Heart left ventricle (tissue), 13 donors: ENCODE measurements around the gene HES1.

Experiments
- POLR2A ChIP-seq, 2 donors: fragments of 450-650 bp; IDR thresholded peaks; one replicate each; pipeline ENCODE4 v1.6.1; 2017; ENCODE audit warnings: antibody characterized with exemption in 2 of 2, mild to moderate bottlenecking in 2 of 2, moderate library complexity in 2 of 2
- TF ChIP-seq, protein P1 (sequence below), 12 donors: fragments of 200-600 bp; sonication (generic) in 4 of 12; IDR thresholded peaks; one replicate each; pipeline versions ENCODE4 v1.5.0 to v1.8.0; 2018 to 2022; ENCODE audit warnings: antibody characterized with exemption in 12 of 12, mild to moderate bottlenecking in 5 of 12
- donor health status: ischemic (EF 13 %, LVEDD 7.1; RV severe dilation, severe dysfunction).
- donor health status: DM: no; HTN: yes; CAD: no.
- donor health status: DM: no; HTN: no; CAD: no.
- donor health status: ischemic (EF 25% LVEDD 6.9; RV normal size, moderate dysfunction).
- donor health status: ischemic (EF 25% LVEDD 5.7; RV mildly dilated, moderate dysfunction).
- donor health status: ischemic (EF 35%, LVEDD 5.7; RV mildly dilated, moderate dysfunction).
- donor health status: nonischemic (EF 11% LVEDD 7.7; RV severe dilation, severe dysfunction).
- donor health status: DM: yes; HTN: yes; CAD: no.
- donor health status: PGD.
- donor health status: ischemic (EF 29% LVEDD 5.4; RV normal size, mild dysfunction).
- donor health status: nonischemic (EF 23%, LVEDD 6.1; RV moderate dilation, normal function).

DNA sequence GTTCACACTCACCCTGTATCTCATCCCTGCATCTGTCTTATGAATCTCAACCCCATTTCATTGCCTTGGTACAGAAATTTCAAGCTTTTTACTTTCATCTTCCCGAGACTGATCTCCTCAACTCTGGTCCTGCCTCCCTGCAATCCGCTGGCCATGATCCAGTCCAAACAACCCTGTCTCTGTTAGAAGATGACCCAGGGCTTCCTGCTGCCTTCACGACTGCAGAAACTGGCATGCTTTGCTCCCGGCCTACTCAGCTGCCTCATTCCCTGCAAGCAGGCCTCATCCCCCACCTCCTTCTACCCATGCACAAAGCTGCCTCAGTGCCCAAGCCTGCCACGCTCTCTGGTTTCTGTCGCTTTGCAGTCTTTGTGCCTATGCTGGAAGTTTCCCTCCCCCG lies 12.4 kb downstream of the HES1 start:
- TF ChIP-seq, protein P1, sequence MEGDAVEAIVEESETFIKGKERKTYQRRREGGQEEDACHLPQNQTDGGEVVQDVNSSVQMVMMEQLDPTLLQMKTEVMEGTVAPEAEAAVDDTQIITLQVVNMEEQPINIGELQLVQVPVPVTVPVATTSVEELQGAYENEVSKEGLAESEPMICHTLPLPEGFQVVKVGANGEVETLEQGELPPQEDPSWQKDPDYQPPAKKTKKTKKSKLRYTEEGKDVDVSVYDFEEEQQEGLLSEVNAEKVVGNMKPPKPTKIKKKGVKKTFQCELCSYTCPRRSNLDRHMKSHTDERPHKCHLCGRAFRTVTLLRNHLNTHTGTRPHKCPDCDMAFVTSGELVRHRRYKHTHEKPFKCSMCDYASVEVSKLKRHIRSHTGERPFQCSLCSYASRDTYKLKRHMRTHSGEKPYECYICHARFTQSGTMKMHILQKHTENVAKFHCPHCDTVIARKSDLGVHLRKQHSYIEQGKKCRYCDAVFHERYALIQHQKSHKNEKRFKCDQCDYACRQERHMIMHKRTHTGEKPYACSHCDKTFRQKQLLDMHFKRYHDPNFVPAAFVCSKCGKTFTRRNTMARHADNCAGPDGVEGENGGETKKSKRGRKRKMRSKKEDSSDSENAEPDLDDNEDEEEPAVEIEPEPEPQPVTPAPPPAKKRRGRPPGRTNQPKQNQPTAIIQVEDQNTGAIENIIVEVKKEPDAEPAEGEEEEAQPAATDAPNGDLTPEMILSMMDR (IDR thresholded peaks at IDR 0.05), result no peak
- TF ChIP-seq POLR2A (IDR thresholded peaks at IDR 0.05), result no peak
